ENCODE results near the gene MOB3A.

MOB3A gene

GRCh38 chr19:2123682-2124387 lies 27.7 kb upstream of the MOB3A start:
- in situ Hi-C loops (cut with MboI; ENCODE audit: low pct_unique_long_range_greater_than_20kb, low sequenced_read_pairs, unreplicated experiment) = no loop called here
- no peak for TF ChIP-seq CTCF (IDR thresholded peaks at IDR 0.05; ENCODE audit: extremely low read depth, insufficient read depth, missing control alignments)
- no peak for DNase-seq (ENCODE audit: low spot score)

GRCh38 chr19:2122982-2123381 lies 26.9 kb upstream of the MOB3A start:
- TF ChIP-seq CTCF (IDR thresholded peaks at IDR 0.05; ENCODE audit: extremely low read depth, insufficient read depth, missing control alignments) = no peak
- in situ Hi-C loops (cut with MboI; ENCODE audit: low pct_unique_long_range_greater_than_20kb, low sequenced_read_pairs, unreplicated experiment) = no loop called here
- no peak for DNase-seq (ENCODE audit: low spot score)

- no peak for TF ChIP-seq CTCF (IDR thresholded peaks at IDR 0.05; ENCODE audit: extremely low read depth, insufficient read depth, missing control alignments)
- no peak for DNase-seq (ENCODE audit: low spot score)
- in situ Hi-C loops (cut with MboI; ENCODE audit: low pct_unique_long_range_greater_than_20kb, low sequenced_read_pairs, unreplicated experiment) = no loop called here
These were observed 26.1 kb upstream of the MOB3A start for GRCh38 chr19:2122251-2122650.

- in situ Hi-C loops (cut with MboI; ENCODE audit: low pct_unique_long_range_greater_than_20kb, low sequenced_read_pairs, unreplicated experiment) = no loop called here
- TF ChIP-seq CTCF (IDR thresholded peaks at IDR 0.05; ENCODE audit: extremely low read depth, insufficient read depth, missing control alignments) = no peak
These were observed 25.4 kb upstream of the MOB3A start for GRCh38 chr19:2121416-2122051.

GRCh38 chr19:2120821-2121220 lies 24.7 kb upstream of the MOB3A start:
- in situ Hi-C loops (cut with MboI; ENCODE audit: low pct_unique_long_range_greater_than_20kb, low sequenced_read_pairs, unreplicated experiment) = no loop called here
- no peak for DNase-seq (ENCODE audit: low spot score)
- TF ChIP-seq CTCF (IDR thresholded peaks at IDR 0.05; ENCODE audit: extremely low read depth, insufficient read depth, missing control alignments) = no peak

More at GRCh38 chr19:2121416-2122051, 25.4 kb upstream of the MOB3A start:
- DNase-seq (ENCODE audit: low spot score) = no peak

- DNase-seq (ENCODE audit: low spot score) = no peak
- no peak for TF ChIP-seq CTCF (IDR thresholded peaks at IDR 0.05; ENCODE audit: extremely low read depth, insufficient read depth, missing control alignments)
- in situ Hi-C loops (cut with MboI; ENCODE audit: low pct_unique_long_range_greater_than_20kb, low sequenced_read_pairs, unreplicated experiment) = no loop called here
These were observed 24.0 kb upstream of the MOB3A start for GRCh38 chr19:2119921-2120785.
